K562 (cell line): ENCODE data around the gene DENND2A. TPM values are rescaled to one million over a fixed set of nuclear protein-coding genes. Genes with fewer than 3 reads are reported as not detected.
A peak's percentile ranks its signal among the peaks of the same experiment; 100 is the strongest.

Source experiments
- CGGBP1 ChIP-seq: fragments of 250-450 bp; sonication (Bioruptor Pico); IDR thresholded peaks from 2 replicates; pipeline ENCODE4 v1.9.0; 2021; ENCODE audit warnings: mild to moderate bottlenecking
- CTCF ChIP-seq, 3 experiments: IDR thresholded peaks in 2 of 3; conservative IDR thresholded peaks in 1 of 3; 2 replicates each; pipeline ENCODE4 v1.5.1; 2011 to 2012; ENCODE audit warnings: low read length in 3 of 3, mild to moderate bottlenecking in 3 of 3, control low read depth in 2 of 3, improper control_type of control experiment in 1 of 3, inconsistent platforms in 1 of 3, low read depth in 1 of 3, mixed read lengths in 1 of 3, moderate library complexity in 1 of 3; ENCODE audit not compliant: insufficient read depth in 2 of 3
- ESRRB ChIP-seq: fragments of 250-450 bp; sonication (Bioruptor Pico); IDR thresholded peaks from 2 replicates; pipeline ENCODE4 v1.5.0; 2020; ENCODE audit warnings: mild to moderate bottlenecking, moderate library complexity, borderline replicate concordance
- GMEB1 ChIP-seq: fragments of 250-450 bp; sonication (Bioruptor Pico); IDR thresholded peaks from 2 replicates; pipeline ENCODE4 v1.4.0; 2020; ENCODE audit warnings: mild to moderate bottlenecking
- HIVEP1 ChIP-seq: fragments of 250-450 bp; sonication (Bioruptor Pico); IDR thresholded peaks from 2 replicates; pipeline ENCODE4 v1.4.0; 2020; ENCODE audit warnings: mild to moderate bottlenecking
- JUN ChIP-seq, 2 experiments: sonication (generic) in 1 of 2; formaldehyde crosslinking in 1 of 2; IDR thresholded peaks; 2 replicates each; pipeline versions ENCODE4 v1.6.1 to v1.8.0; 2012 to 2022; ENCODE audit warnings: borderline replicate concordance in 2 of 2, mild to moderate bottlenecking in 2 of 2, improper control_type of control experiment in 1 of 2, low read depth in 1 of 2, low read length in 1 of 2, missing genetic modification reagents in 1 of 2
- KDM4B ChIP-seq, 2 experiments: fragments of 450-650 bp in 1 of 2; sonication (generic) in 1 of 2; IDR thresholded peaks; 2 replicates each; pipeline ENCODE4 v1.6.1; 2016 to 2017; ENCODE audit warnings: borderline replicate concordance in 2 of 2, antibody characterized with exemption in 1 of 2, low read depth in 1 of 2, mild to moderate bottlenecking in 1 of 2
- KHSRP ChIP-seq: fragments of 450-650 bp; IDR thresholded peaks from 2 replicates; pipeline ENCODE4 v1.6.1; 2017
- MAZ ChIP-seq, 2 experiments: fragments of 450-650 bp in 1 of 2; sonication (generic) in 1 of 2; formaldehyde crosslinking; IDR thresholded peaks in 1 of 2; conservative IDR thresholded peaks in 1 of 2; 2 replicates each; pipeline versions ENCODE4 v1.4.0 to v1.5.0; 2020; ENCODE audit warnings: mild to moderate bottlenecking in 1 of 2, missing genetic modification reagents in 1 of 2
- NFIX ChIP-seq: fragments of 250-450 bp; sonication (Bioruptor Pico); IDR thresholded peaks from 2 replicates; pipeline ENCODE4 v1.4.0; 2020; ENCODE audit warnings: low read depth, mild to moderate bottlenecking, moderate library complexity
- PBX2 ChIP-seq, 2 experiments: IDR thresholded peaks in 1 of 2; conservative IDR thresholded peaks in 1 of 2; 2 replicates each; pipeline ENCODE4 v1.6.1; 2016; ENCODE audit warnings: low read depth in 2 of 2, mild to moderate bottlenecking in 1 of 2, missing compliant biosample characterization in 1 of 2, missing genetic modification characterization in 1 of 2, moderate library complexity in 1 of 2
- PCBP1 ChIP-seq: fragments of 200-400 bp; formaldehyde crosslinking; IDR thresholded peaks from 2 replicates; pipeline ENCODE4 v1.6.1; 2018; ENCODE audit warnings: mild to moderate bottlenecking, low read depth, low read length; ENCODE audit not compliant: poor library complexity, severe bottlenecking
- PTTG1 ChIP-seq: fragments of 450-650 bp; IDR thresholded peaks from 2 replicates; pipeline ENCODE4 v1.6.1; 2016; ENCODE audit warnings: low read depth, mild to moderate bottlenecking, missing genetic modification characterization, missing compliant biosample characterization
- SAFB ChIP-seq: fragments of 200-400 bp; formaldehyde crosslinking; IDR thresholded peaks from 2 replicates; pipeline ENCODE4 v1.6.1; 2017; ENCODE audit warnings: low read depth, low read length, borderline replicate concordance
- SRSF3 ChIP-seq: fragments of 200-400 bp; formaldehyde crosslinking; IDR thresholded peaks from 2 replicates; pipeline ENCODE4 v1.6.1; 2016; ENCODE audit warnings: mild to moderate bottlenecking, low read length, moderate library complexity; ENCODE audit not compliant: insufficient read depth
- TCF7 ChIP-seq: sonication (generic); IDR thresholded peaks from 2 replicates; pipeline ENCODE4 v1.6.1; 2016; ENCODE audit warnings: antibody characterized with exemption, borderline replicate concordance
- TSC22D4 ChIP-seq: fragments of 450-650 bp; IDR thresholded peaks from 2 replicates; pipeline ENCODE4 v1.6.1; 2016; ENCODE audit warnings: missing genetic modification characterization, missing biosample characterization, control low read depth
- ZNF121 ChIP-seq: sonication (generic); formaldehyde crosslinking; conservative IDR thresholded peaks from 2 replicates; pipeline ENCODE4 v1.8.0; 2022; ENCODE audit warnings: missing genetic modification reagents
- ZNF146 ChIP-seq: IDR thresholded peaks from one replicate; pipeline ENCODE4 v1.6.1; 2018; ENCODE audit warnings: missing compliant biosample characterization; ENCODE audit not compliant: unreplicated experiment
- ZNF212 ChIP-seq: fragments of 450-650 bp; formaldehyde crosslinking; IDR thresholded peaks from 2 replicates; pipeline ENCODE4 v1.4.0; 2020; ENCODE audit warnings: mild to moderate bottlenecking
- polyA plus RNA-seq, 8 experiments: library from polyadenylated mRNA; depleted of rRNA in 4 of 8; stranded (reverse) in 5 of 8; unstranded in 3 of 8; fragments of >200 nt; fragmentation: Nextera tagmentation in 2 of 8; fragmentation: Illumina TruSeq in 1 of 8; extraction: Ambion mirVana in 2 of 8; extraction: Trizol in 1 of 8; gene quantifications; 2 replicates each; pipeline versions ENCODE4 v1.2.1 to v1.2.3, GENCODE V29; 2011 to 2014; ENCODE audit warnings: inconsistent platforms in 1 of 8, missing spikeins in 1 of 8
- total RNA-seq, 7 experiments: library from RNA; depleted of rRNA in 6 of 7; stranded (reverse); fragments of >200 nt in 6 of 7; fragmentation: Illumina TruSeq in 2 of 7; extraction: Trizol in 2 of 7; gene quantifications; 2 replicates each; pipeline versions ENCODE4 v1.2.1 to v1.2.3, GENCODE V29; 2011 to 2021; ENCODE audit warnings: low replicate concordance in 1 of 7

Gene DENND2A
- total and polyA plus RNA-seq, 9 of the 15 experiments (the other 6 are each of a cell fraction or from before 2014, with no cell fraction given) = not detected

- peak in 1 of 2 experiments; percentile 46; a peak in 1 of 4 replicates for TF ChIP-seq MAZ (CRISPR knock-in tag; conservative IDR thresholded peaks at IDR 0.05 in 1 of 2, IDR thresholded peaks at IDR 0.05 in 1 of 2)
- no peak for TF ChIP-seq ZNF146
- no peak for TF ChIP-seq KHSRP
- no peak for TF ChIP-seq PTTG1 (tag)
- TF ChIP-seq PCBP1 = no peak
- TF ChIP-seq SAFB = no peak
- no peak for TF ChIP-seq PBX2 (CRISPR knock-in tag; IDR thresholded peaks at IDR 0.05; ENCODE audit: low read depth)
- peak; percentile 90 for TF ChIP-seq PBX2 (tag; conservative IDR thresholded peaks at IDR 0.05; ENCODE audit: low read depth)
- TF ChIP-seq JUN (IDR thresholded peaks at IDR 0.05; ENCODE audit: borderline replicate concordance, low read depth, low read length) = peak; percentile 58; the same call in 1 of the 2 replicates
- no peak for TF ChIP-seq JUN (CRISPR knock-in tag; IDR thresholded peaks at IDR 0.05; ENCODE audit: borderline replicate concordance)
- TF ChIP-seq HIVEP1 (CRISPR knock-in tag) = no peak
- no peak for TF ChIP-seq ESRRB
- no peak for TF ChIP-seq KDM4B (IDR thresholded peaks at IDR 0.05; ENCODE audit: borderline replicate concordance in 2 of 2, low read depth in 1 of 2)
- no peak for TF ChIP-seq TSC22D4
- peak; percentile 69 to 92 (median 80) for TF ChIP-seq CTCF (IDR thresholded peaks at IDR 0.05 in 2 of 3, conservative IDR thresholded peaks at IDR 0.05 in 1 of 3; ENCODE audit: insufficient read depth in 2 of 3, low read depth in 1 of 3, low read length in 3 of 3)
- TF ChIP-seq ZNF212 (CRISPR knock-in tag) = no peak
- TF ChIP-seq GMEB1 (CRISPR knock-in tag) = no peak
- no peak for TF ChIP-seq SRSF3
- TF ChIP-seq CGGBP1 (CRISPR knock-in tag) = no peak
- TF ChIP-seq ZNF121 (CRISPR knock-in tag) = no peak
- TF ChIP-seq NFIX (CRISPR knock-in tag) = no peak
- TF ChIP-seq TCF7 = no peak
These were observed 34.5 kb upstream of the DENND2A start (continued) for GRCh38 chr7:140674899-140675701.
